GM19324 (cell line): Measurements from ENCODE around the gene ENTPD2.
"Not testable (repeated sequence)": the region's sequence is repeated elsewhere in the genome, so short reads cannot be mapped to it uniquely, and the experiment has no call there.

Experiments
- ATAC-seq: cut with Tn5 transposase; IDR thresholded peaks from one replicate; pipeline ENCODE4 v1.9.1; 2021; ENCODE audit warnings: mild to moderate bottlenecking, moderate library complexity; ENCODE audit not compliant: unreplicated experiment, low FRiP score

The ENTPD2 gene

GRCh38 chr9:137048655-137049543 lies 5.0 kb downstream of the ENTPD2 start:
- ATAC-seq: no peak

GRCh38 chr9:137046088-137046787 lies 7.6 kb downstream of the ENTPD2 start, which contains the start of gene NPDC1:
Gene NPDC1, minus strand, starts transcription at chr9:137046177. Its CDS starts 188 bp downstream, at chr9:137045989.
- no peak for ATAC-seq

- no peak for ATAC-seq
Measured at GRCh38 chr9:137045294-137046087, 8.4 kb downstream of the ENTPD2 start.

GRCh38 chr9:137044502-137045177 lies 9.2 kb downstream of the ENTPD2 start:
- no peak for ATAC-seq

DNA sequence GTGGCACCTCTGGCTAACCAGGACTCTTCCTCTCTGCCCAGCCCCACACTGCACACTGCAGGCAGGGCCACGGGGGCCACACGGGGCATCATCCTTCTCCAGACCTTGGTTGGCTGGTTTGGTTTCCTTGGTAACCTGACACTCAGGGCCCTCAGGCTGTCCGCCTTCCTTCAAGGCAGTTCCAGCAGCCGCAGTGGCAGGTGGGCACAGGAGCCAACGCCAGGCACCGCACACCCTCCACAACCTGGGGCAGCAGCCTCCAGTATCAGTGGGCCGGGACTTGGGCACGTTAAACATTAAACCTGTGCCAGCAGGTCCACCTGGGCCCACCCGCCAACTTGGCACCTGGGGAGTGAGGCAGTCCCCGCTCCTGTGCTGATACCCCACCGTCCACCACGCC lies 9.8 kb downstream of the ENTPD2 start:
- ATAC-seq: no peak

DNA sequence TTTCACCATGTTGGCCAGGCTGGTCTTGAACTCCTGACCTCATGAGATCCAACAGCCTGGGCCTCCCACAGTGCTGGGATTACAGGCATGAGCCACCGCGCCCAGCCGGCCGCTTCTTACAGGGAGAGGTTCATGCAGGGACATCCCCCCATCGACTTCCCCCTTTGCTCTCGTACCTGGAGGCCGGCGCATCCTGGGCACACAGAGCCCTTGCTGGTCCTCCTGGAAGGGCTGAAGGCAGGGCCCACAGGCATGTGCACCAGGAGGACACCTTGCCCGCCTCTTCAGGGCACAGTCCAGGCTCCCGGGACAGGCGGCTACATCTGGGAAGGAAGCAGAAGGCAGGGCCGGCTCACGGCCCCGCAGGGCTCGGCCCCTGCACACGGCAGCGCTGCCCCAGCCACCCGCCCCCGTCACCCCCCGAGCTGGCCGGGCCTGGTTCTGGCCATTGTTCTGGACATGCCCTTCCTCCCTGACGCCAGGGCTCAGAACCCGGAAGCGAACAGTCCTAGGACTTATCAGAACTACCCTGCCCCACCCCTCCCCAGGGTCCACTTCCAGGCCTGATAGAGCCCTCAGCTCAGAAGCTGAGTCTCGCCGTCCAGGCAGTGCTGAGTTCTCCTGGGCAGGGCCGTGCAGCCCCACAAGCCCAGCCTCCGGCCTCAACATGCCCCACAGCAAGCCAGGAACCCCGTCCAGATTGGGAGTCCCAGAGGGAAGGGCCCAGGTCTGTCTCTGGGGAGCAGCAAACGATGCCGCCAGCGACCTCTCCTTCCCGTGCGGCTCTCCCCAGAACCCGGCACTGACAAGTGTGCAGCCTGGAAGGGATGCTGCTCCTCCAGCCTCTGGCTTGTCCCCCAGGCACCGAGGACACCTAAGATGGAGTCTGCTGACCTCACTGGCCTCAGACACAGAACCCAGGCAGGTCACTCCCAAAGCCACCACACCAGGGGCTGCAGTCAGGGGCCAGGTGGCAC lies 10.8 kb downstream of the ENTPD2 start:
- no peak for ATAC-seq

DNA sequence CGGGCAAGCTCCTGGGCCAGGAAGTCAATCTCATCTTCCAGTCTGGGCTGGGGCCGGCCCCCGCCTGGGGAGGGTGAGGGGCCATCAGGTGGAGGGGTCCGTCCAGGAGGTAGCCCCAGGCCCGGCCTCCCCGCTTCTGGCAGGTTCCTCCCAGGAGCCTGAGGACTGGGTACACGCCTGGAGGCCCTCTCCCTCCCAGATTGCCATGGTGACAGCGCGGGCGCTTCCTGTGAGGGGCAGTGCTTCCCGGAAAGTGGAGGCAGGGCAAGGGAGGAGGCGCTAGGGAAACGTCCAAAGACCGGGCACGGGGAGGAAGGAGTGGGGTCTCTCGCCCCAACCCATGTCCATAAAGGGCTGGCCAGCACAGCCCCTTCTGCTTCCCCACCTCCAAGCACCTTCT lies 12.7 kb downstream of the ENTPD2 start:
- ATAC-seq: no peak

DNA sequence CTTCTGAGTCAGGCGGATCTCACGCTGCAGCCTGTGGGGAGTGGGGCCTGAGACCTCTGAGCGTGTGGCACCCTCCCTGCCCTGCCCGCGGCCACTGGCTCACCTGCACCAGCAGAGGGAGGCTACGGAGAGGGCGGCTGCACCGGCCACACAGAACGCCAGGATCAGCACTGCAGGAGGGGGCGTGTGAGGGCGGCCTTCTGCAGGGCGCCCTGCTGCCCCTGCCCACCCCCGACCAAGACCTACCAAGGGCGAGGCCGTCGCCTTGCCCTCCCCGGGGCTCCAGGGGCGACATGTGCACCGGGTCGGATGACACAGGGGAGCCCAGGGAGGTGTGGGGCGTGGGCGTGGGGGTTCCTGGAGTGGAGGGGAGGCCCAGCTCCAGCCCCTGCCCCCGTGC lies 13.3 kb downstream of the ENTPD2 start:
- no peak for ATAC-seq

GRCh38 chr9:137039611-137040366 lies 14.1 kb downstream of the ENTPD2 start:
- no peak for ATAC-seq

GRCh38 chr9:137038916-137039315 lies 14.9 kb downstream of the ENTPD2 start:
- no peak for ATAC-seq

DNA sequence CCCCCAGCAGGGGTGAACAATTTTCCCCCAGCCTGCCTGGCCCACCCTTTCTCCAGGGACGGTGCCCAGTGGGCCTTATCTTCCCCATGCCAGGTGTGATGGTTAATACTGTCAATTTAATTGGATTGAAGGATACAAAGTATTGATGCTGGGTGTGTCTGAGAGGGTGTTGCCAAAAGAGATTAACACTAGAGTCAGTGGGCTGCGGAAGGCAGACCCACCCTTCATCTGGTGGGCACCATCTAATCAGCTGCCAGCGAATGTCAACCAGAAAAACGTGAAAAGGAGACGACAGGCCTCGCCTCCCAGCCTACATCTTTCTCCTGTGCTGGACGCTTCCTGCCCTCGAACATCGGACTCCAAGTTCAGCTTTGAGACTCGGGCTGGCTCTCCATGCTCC lies 16.4 kb downstream of the ENTPD2 start:
- ATAC-seq: no peak

DNA sequence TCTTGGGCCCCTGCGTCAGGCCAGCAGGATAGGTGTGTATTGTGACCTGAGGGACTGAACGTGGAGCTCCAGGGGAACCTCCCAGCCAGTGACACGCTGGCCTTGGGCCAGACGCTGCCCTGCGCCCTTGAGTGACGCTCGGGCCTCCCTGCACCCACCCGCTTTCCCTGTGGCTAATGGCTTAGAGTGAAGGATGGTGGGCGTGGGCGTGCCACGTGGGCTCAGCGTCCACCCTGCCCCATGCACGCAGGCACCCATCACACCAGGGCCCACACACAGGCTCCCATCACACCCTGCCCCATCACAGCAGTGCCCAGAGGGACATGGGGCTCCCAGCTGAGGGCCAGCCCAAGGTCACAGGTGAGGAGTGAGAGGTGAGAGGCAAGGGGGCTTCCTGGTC lies 16.8 kb downstream of the ENTPD2 start:
- ATAC-seq: no peak

- no peak for ATAC-seq
Measured at GRCh38 chr9:137035937-137036336, 17.9 kb downstream of the ENTPD2 start.

- ATAC-seq: no peak
Measured at GRCh38 chr9:137035507-137035834, 18.4 kb downstream of the ENTPD2 start.

DNA sequence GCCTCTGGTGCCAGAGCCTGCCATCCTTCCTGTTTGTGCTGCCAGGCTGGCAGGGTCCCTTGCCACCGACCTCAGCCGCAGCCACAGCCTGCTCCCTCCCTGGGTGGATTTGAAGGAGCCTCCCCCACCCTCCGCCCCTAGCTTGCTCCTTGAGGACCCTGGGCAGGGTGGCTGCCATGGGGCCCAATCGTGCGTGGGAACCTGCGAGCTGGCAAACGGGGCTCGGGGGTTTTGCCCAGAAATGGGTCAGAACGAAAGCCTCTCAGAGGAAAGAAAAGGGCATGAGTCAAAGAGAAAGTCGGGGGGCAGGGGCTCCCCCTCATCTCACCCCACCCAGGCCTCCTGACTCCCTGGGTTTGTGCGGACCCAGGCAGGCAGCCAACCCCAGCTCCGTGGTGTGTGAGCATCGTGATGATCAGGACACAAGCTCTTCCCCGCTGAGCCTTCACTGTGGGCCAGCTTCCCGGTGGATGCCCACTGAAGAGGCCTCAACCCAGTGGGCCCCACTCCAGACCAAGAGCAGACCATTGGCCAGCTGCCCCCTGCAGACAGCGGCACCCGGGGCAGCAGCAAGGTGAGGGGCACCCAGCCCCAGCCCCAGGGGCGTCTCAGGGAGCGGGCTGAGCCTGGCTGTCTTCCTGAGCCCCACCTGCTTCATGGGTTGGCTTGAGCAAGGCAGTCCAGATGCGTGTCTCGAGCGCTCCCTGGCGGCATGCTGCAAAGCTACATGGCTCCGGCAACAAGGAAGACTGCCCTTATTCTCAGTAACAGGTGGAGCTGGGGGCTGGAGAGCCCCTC lies 19.0 kb downstream of the ENTPD2 start:
- no peak for ATAC-seq

DNA sequence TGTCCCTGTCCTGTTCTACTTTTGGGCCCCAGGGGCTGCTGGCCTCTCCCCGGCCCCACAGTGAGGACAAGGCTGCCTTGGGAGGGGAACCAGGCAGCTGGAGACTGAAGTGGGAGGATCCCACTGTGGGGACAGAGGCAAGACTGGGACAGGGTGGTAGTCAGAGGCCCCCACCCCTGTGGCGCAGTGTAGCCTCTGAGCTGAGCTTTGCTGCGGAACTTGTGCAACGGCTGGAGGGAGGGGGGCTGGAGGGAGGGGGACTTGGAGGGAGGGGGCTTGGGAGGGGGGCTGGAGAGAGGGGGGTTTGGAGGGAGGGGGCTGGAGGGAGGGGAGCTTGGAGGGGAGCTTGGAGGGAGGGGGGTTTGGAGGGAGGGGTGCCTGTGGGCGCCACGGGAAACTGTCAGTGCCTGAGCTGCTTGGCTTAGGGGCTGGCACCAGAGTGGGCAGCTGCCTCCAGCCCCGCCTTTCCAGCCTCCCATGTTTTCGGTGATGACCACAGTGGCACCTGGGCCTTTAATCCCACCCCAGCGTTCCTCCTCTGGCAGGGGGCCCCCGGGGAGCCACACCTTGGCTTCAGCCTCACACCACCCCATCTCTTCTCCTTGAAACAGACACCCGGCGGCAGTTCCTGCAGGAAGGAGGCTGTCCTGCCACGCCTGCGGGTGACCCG lies 19.7 kb downstream of the ENTPD2 start:
- no peak for ATAC-seq

GRCh38 chr9:137033481-137033880 lies 20.4 kb downstream of the ENTPD2 start:
- not testable (repeated sequence) for ATAC-seq
